Endothelial cell of umbilical vein (primary cell): ENCODE measurements around the gene ALDH4A1.

ENCODE experiments used
- CTCF ChIP-seq, 2 donors: IDR thresholded peaks; 1 replicate in 1 of 2; 2 replicates in 1 of 2; pipeline ENCODE4 v1.5.1; 2011; ENCODE audit warnings: low read length in 2 of 2, mild to moderate bottlenecking in 2 of 2, moderate library complexity in 2 of 2, control low read depth in 1 of 2, inconsistent platforms in 1 of 2, low read depth in 1 of 2; ENCODE audit not compliant: insufficient read depth in 1 of 2; ENCODE audit errors: extremely low read depth in 1 of 2
- EZH2 ChIP-seq: IDR thresholded peaks from 2 replicates; pipeline ENCODE4 v1.6.1; 2012; ENCODE audit warnings: borderline replicate concordance, low read depth, mild to moderate bottlenecking, moderate library complexity, low read length, inconsistent platforms; ENCODE audit not compliant: severe bottlenecking

- no peak for TF ChIP-seq CTCF (IDR thresholded peaks at IDR 0.05; ENCODE audit: extremely low read depth in 1 of 2, insufficient read depth in 1 of 2, low read depth in 1 of 2, low read length in 2 of 2)
- TF ChIP-seq EZH2 = no peak
Measured at GRCh38 chr1:18918417-18918816, 16.1 kb upstream of the ALDH4A1 start.
